ENCODE results near the gene ASIC2.

GRCh38 chr17:33079201-33079600, 213.9 kb downstream of the ASIC2 start:
- no peak for TF ChIP-seq SUZ12 (IDR thresholded peaks at IDR 0.05)
- TF ChIP-seq FOXM1 (IDR thresholded peaks at IDR 0.05; ENCODE audit: borderline replicate concordance), result no peak
- TF ChIP-seq SP1 (IDR thresholded peaks at IDR 0.05), result no peak
- no peak for TF ChIP-seq HDGF (IDR thresholded peaks at IDR 0.05; ENCODE audit: borderline replicate concordance)
- TF ChIP-seq ELF4 (IDR thresholded peaks at IDR 0.05), result no peak
- TF ChIP-seq BHLHE40 (IDR thresholded peaks at IDR 0.05; ENCODE audit: borderline replicate concordance), result no peak
- no peak for TF ChIP-seq FOXA1 (IDR thresholded peaks at IDR 0.05)
- TF ChIP-seq TARDBP (IDR thresholded peaks at IDR 0.05), result no peak
- no peak for TF ChIP-seq FOXK2 (IDR thresholded peaks at IDR 0.05)
- no peak for TF ChIP-seq ARNT (IDR thresholded peaks at IDR 0.05)

Measured in HEK293T (cell line).